Stimulated activated CD4-positive, alpha-beta T cell treated with anti-CD3 and anti-CD28 coated beads, Interleukin-15, amount 100 ng/mL, for 48 hours (primary cell): ENCODE measurements around the gene TTC9B.
"Not testable (repeated sequence)": the region's sequence is repeated elsewhere in the genome, so short reads cannot be mapped to it uniquely, and the experiment has no call there.

ENCODE experiments used
- DNase-seq, 2 donors: peaks; one replicate each; pipeline ENCODE4 v3.0.0-alpha.2; 2020; ENCODE audit warnings: low read depth in 2 of 2

Gene TTC9B

GRCh38 chr19:40170303-40170989, 47.7 kb downstream of the TTC9B start:
- not testable (repeated sequence) for DNase-seq

GRCh38 chr19:40169482-40170302, 48.5 kb downstream of the TTC9B start:
- not testable (repeated sequence) for DNase-seq
